H1 (cell line): Measurements from ENCODE around the gene SOST. TPM values are rescaled to one million over a fixed set of nuclear protein-coding genes. Genes with fewer than 3 reads are reported as not detected.

Source experiments
- CTCF ChIA-PET: fragments of 300-600 bp; sonication (Branson Sonifier 250); formaldehyde crosslinking; loops from one replicate; lab custom pipeline; 2021; ENCODE audit not compliant: partially characterized antibody; lab: Charles Lee
- POLR2A ChIA-PET: fragments of 300-600 bp; sonication (Branson Sonifier 250); formaldehyde crosslinking; loops from one replicate; lab custom pipeline; 2021; ENCODE audit warnings: inconsistent platforms; ENCODE audit not compliant: partially characterized antibody; lab: Charles Lee
- DNase-seq, 2 experiments: peaks; one replicate each; pipeline versions ENCODE4 v3.0.0 to v3.0.0-alpha.2; 2010 to 2022; ENCODE audit warnings: low spot score in 2 of 2, low read depth in 1 of 2, mixed read lengths in 1 of 2
- FAIRE-seq: peaks from 2 replicates; lab custom pipeline; 2011; peaks lifted over from hg19 to GRCh38; lab: Jason Lieb, UNC
- H2AFZ ChIP-seq: 2 replicates; pipeline ENCODE4 v1.8.1; 2012; ENCODE audit warnings: low read length, inconsistent platforms
- H2AK5ac ChIP-seq: 2 replicates; pipeline ENCODE4 v1.6.1; 2013; ENCODE audit warnings: low read depth, low read length
- H2BK120ac ChIP-seq: replicated peaks from 2 replicates; pipeline ENCODE3; 2013; ENCODE audit warnings: low read depth, low read length, inconsistent platforms
- H2BK12ac ChIP-seq: 2 replicates; pipeline ENCODE4 v1.6.1; 2013; ENCODE audit warnings: low read depth, low read length
- H2BK15ac ChIP-seq: 2 replicates; pipeline ENCODE4 v1.6.1; 2013; ENCODE audit warnings: low read length
- H2BK20ac ChIP-seq: 2 replicates; pipeline ENCODE4 v1.6.1; 2013; ENCODE audit warnings: low read length
- H2BK5ac ChIP-seq: 2 replicates; pipeline ENCODE4 v1.6.1; 2013; ENCODE audit warnings: low read depth, low read length
- H3K14ac ChIP-seq: 2 replicates; pipeline ENCODE4 v1.6.1; 2013; ENCODE audit warnings: inconsistent platforms; ENCODE audit not compliant: insufficient read length
- H3K18ac ChIP-seq: 2 replicates; pipeline ENCODE4 v1.6.1; 2013; ENCODE audit warnings: low read length; ENCODE audit errors: extremely low read depth
- H3K23ac ChIP-seq: 2 replicates; pipeline ENCODE4 v1.6.1; 2013; ENCODE audit warnings: inconsistent platforms; ENCODE audit not compliant: insufficient read length
- H3K23me2 ChIP-seq: 2 replicates; pipeline ENCODE4 v1.6.1; 2013; ENCODE audit warnings: low read depth, low read length
- H3K27ac ChIP-seq: 2 replicates; pipeline ENCODE4 v1.6.1; 2011; ENCODE audit warnings: low read depth, low read length, inconsistent platforms
- H3K27me3 ChIP-seq, 4 experiments: replicated peaks in 1 of 4; 1 replicate in 1 of 4; 2 replicates in 3 of 4; pipeline versions ENCODE4 v1.6.1 to v1.8.1; 2011 to 2013; ENCODE audit warnings: low read length in 3 of 4, mild to moderate bottlenecking in 3 of 4, inconsistent platforms in 2 of 4, mixed read lengths in 2 of 4, moderate library complexity in 1 of 4; ENCODE audit not compliant: control insufficient read depth in 3 of 4, insufficient read depth in 3 of 4; ENCODE audit errors: extremely low read depth in 1 of 4
- H3K36me3 ChIP-seq, 4 experiments: 2 replicates each; pipeline versions ENCODE4 v1.6.1 to v1.8.1; 2011 to 2013; ENCODE audit warnings: mild to moderate bottlenecking in 4 of 4, low read length in 3 of 4, moderate library complexity in 2 of 4, control low read depth in 1 of 4, inconsistent platforms in 1 of 4; ENCODE audit not compliant: insufficient read depth in 4 of 4, control insufficient read depth in 2 of 4
- H3K4ac ChIP-seq: replicated peaks from 2 replicates; pipeline ENCODE3; 2013; ENCODE audit warnings: low read length, low read depth, mixed read lengths, inconsistent platforms; ENCODE audit not compliant: insufficient read length
- H3K4me1 ChIP-seq, 4 experiments: replicated peaks in 1 of 4; 1 replicate in 1 of 4; 2 replicates in 3 of 4; pipeline versions ENCODE4 v1.6.1 to v1.8.1; 2011 to 2013; ENCODE audit warnings: low read length in 3 of 4, inconsistent platforms in 2 of 4, mixed read lengths in 1 of 4; ENCODE audit not compliant: insufficient read depth in 4 of 4, control insufficient read depth in 3 of 4
- H3K4me2 ChIP-seq, 2 experiments: 2 replicates each; pipeline versions ENCODE4 v1.6.1 to v1.8.1; 2011 to 2013; ENCODE audit warnings: low read depth in 2 of 2, low read length in 2 of 2, control low read depth in 1 of 2, inconsistent platforms in 1 of 2, mild to moderate bottlenecking in 1 of 2; ENCODE audit not compliant: insufficient read depth in 1 of 2
- H3K4me3 ChIP-seq, 4 experiments: fragments of 200-600, 300-600 bp in 1 of 4; sonication (generic), shearing (Covaris generic), sonication (Bioruptor Twin) in 1 of 4; 2 replicates each; pipeline versions ENCODE4 v1.5.1 to v1.8.1; 2011 to 2016; ENCODE audit warnings: low read length in 4 of 4, low read depth in 3 of 4, control low read depth in 2 of 4, inconsistent platforms in 2 of 4, mild to moderate bottlenecking in 2 of 4, mixed read lengths in 1 of 4, moderate library complexity in 1 of 4; ENCODE audit not compliant: insufficient read depth in 2 of 4; ENCODE audit errors: extremely low read depth in 1 of 4
- H3K56ac ChIP-seq: replicated peaks from 2 replicates; pipeline ENCODE3; 2013; ENCODE audit warnings: low read depth, mild to moderate bottlenecking, mixed read lengths, low read length, inconsistent platforms; ENCODE audit not compliant: insufficient read length
- H3K79me1 ChIP-seq: 2 replicates; pipeline ENCODE4 v1.6.1; 2013; ENCODE audit warnings: low read depth, low read length, control low read depth
- H3K79me2 ChIP-seq, 2 experiments: 2 replicates each; pipeline versions ENCODE4 v1.6.1 to v1.8.1; 2012 to 2013; ENCODE audit warnings: low read length in 2 of 2, mild to moderate bottlenecking in 2 of 2, inconsistent platforms in 1 of 2; ENCODE audit not compliant: insufficient read depth in 2 of 2, control insufficient read depth in 1 of 2
- H3K9ac ChIP-seq, 4 experiments: replicated peaks in 1 of 4; 1 replicate in 1 of 4; 2 replicates in 3 of 4; pipeline versions ENCODE4 v1.6.1 to v1.8.1; 2011 to 2013; ENCODE audit warnings: low read depth in 3 of 4, low read length in 3 of 4, control low read depth in 2 of 4, mild to moderate bottlenecking in 2 of 4, moderate library complexity in 2 of 4, inconsistent platforms in 1 of 4; ENCODE audit errors: extremely low read depth in 1 of 4
- H3K9me3 ChIP-seq, 2 experiments: 2 replicates each; pipeline versions ENCODE4 v1.6.1 to v1.8.1; 2012 to 2013; ENCODE audit warnings: mild to moderate bottlenecking in 2 of 2, moderate library complexity in 2 of 2, control low read depth in 1 of 2, inconsistent platforms in 1 of 2, low read depth in 1 of 2, low read length in 1 of 2, mixed read lengths in 1 of 2; ENCODE audit not compliant: insufficient read depth in 2 of 2
- H4K20me1 ChIP-seq, 2 experiments: replicated peaks in 1 of 2; 2 replicates each; pipeline versions ENCODE3 to v1.8.1; 2011 to 2013; ENCODE audit warnings: inconsistent platforms in 2 of 2, low read length in 2 of 2, mild to moderate bottlenecking in 1 of 2; ENCODE audit not compliant: insufficient read depth in 2 of 2, control insufficient read depth in 1 of 2
- H4K5ac ChIP-seq: 2 replicates; pipeline ENCODE4 v1.6.1; 2013; ENCODE audit warnings: low read length, low read depth, mixed read lengths, inconsistent platforms; ENCODE audit not compliant: insufficient read length
- H4K8ac ChIP-seq: 2 replicates; pipeline ENCODE4 v1.8.0; 2013; ENCODE audit warnings: mild to moderate bottlenecking, moderate library complexity, low read length, inconsistent platforms; ENCODE audit not compliant: insufficient read depth; ENCODE audit errors: extremely low read depth
- H4K91ac ChIP-seq: replicated peaks from 2 replicates; pipeline ENCODE3; 2013; ENCODE audit warnings: low read length, mixed read lengths, inconsistent platforms; ENCODE audit not compliant: insufficient read length
- ASH2L ChIP-seq: fragments of 200-600, 300-600 bp; sonication (generic); IDR thresholded peaks from one replicate; pipeline ENCODE4 v1.7.1; 2017; ENCODE audit warnings: low read length
- BACH1 ChIP-seq: IDR thresholded peaks from 2 replicates; pipeline ENCODE4 v1.6.1; 2012; ENCODE audit warnings: low read length, improper control_type of control experiment
- BCL11A ChIP-seq, 2 experiments: IDR thresholded peaks; one replicate each; pipeline ENCODE4 v1.6.1; 2011; ENCODE audit warnings: low read depth in 2 of 2, low read length in 2 of 2, mild to moderate bottlenecking in 2 of 2
- EGR1 ChIP-seq: IDR thresholded peaks from 2 replicates; pipeline ENCODE4 v1.6.1; 2011; ENCODE audit warnings: low read depth, low read length, borderline replicate concordance
- JUND ChIP-seq: IDR thresholded peaks from 2 replicates; pipeline ENCODE4 v1.6.1; 2011; ENCODE audit warnings: mild to moderate bottlenecking, improper control_type of control experiment, low read length
- WGBS, 2 experiments: shearing (Covaris generic) in 1 of 2; methylation state at CpG; one replicate each; pipeline versions ENCODE4 v1.1.6 to v1.1.7; 2013 to 2015; ENCODE audit warnings: low lambda C conversion rate in 2 of 2, mixed read lengths in 2 of 2, inconsistent platforms in 1 of 2, low coverage in 1 of 2, missing lambda C conversion rate in 1 of 2; ENCODE audit not compliant: insufficient replicate concordance in 2 of 2, insufficient coverage in 1 of 2, insufficient read length in 1 of 2; ENCODE audit errors: extremely low coverage in 1 of 2, missing lambda C conversion rate in 1 of 2; 5-methylcytosine and 5-hydroxymethylcytosine counted together
- polyA plus RNA-seq, 7 experiments: library from polyadenylated mRNA; depleted of rRNA in 3 of 7; stranded (reverse) in 5 of 7; unstranded in 2 of 7; fragments of >200 nt in 5 of 7; fragments of 200-250 nt in 2 of 7; gene quantifications; 1 replicate in 5 of 7; 2 replicates in 1 of 7; 4 replicates in 1 of 7; pipeline versions ENCODE4 v1.2.1 to v1.2.3, GENCODE V29; 2011 to 2013; ENCODE audit warnings: missing spikeins in 2 of 7, mixed read lengths in 2 of 7
- total RNA-seq: library from RNA; stranded (reverse); fragmentation: NEBNext Ultra II Directional; extraction: Animal tissue kit (Norgen Biotek cat#: 25700); gene quantifications from 2 replicates; pipeline ENCODE4 v1.2.1, GENCODE V29; 2021

Gene SOST
- total and polyA plus RNA-seq, 2 of the 8 experiments (the other 6 are each of a cell fraction or from before 2014, with no cell fraction given) = 0.08 TPM; not detected in 1

DNA sequence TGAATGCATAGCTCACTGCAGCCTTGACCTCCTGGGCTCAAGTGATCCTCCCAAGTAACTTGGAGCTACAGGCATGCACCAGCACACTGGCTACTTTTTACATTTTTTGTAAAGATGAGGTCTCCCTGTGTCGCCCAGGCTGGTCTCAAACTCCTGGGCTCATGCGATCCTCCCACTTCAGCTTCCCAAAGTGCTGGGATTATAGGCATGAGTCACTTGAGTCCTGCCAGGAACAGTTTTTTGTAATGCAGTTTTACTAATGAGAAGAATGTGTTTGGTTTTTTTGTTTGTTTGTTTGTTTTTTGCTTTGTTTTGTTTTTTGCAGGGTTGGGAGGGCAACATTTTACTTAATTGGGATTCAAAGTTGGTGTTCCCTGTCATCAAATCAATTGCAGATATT, 22.2 kb downstream of the SOST start:
- Histone ChIP-seq H2AK5ac (no peak overlapping the region), H3K4ac (no peak overlapping the region), H3K23ac (no peak overlapping the region), H4K20me1 (no peaks in the 10 kb centered on the region), H3K79me2 (no peaks in the 10 kb centered on the region), H2AFZ (no peak overlapping the region), H2BK20ac (no peak overlapping the region), H3K9me3 (peaks cover 14 to 22% of the 10 kb centered on the region in 2 experiments; a peak in 3 of 4 replicates), H3K36me3 (no peaks in the 10 kb centered on the region), H3K23me2 (no peaks in the 10 kb centered on the region), H3K18ac (no peak overlapping the region; the same call in 1 of the 2 replicates), H4K91ac (no peak overlapping the region), H3K4me2 (no peak overlapping the region), H2BK5ac (no peak overlapping the region), H3K4me3 (no peak overlapping the region), H3K79me1 (no peaks in the 10 kb centered on the region; the same call in 1 of the 2 replicates), H3K27me3 (no peaks in the 10 kb centered on the region), H2BK120ac (no peak overlapping the region)
- 47% methylated on average over 2 of the region's 2 CpGs; no CpG with 5 or more reads in 1 of the 2 experiments for WGBS, 2 experiments
- CTCF ChIA-PET = interaction anchor here (0.7 to 2.5 kb wide), 6 partner anchors 9 to 44 kb away, joined by 3 to 19 read pairs (median 3); no protein-coding TSS in a partner anchor
- POLR2A ChIA-PET = interaction anchor here (1.8 kb wide), 1 partner anchor 10 kb away, joined by 5 read pairs; no protein-coding TSS in a partner anchor
- DNase-seq = no peak
- no peak for TF ChIP-seq BCL11A (IDR thresholded peaks at IDR 0.05; ENCODE audit: low read depth in 2 of 2, low read length in 2 of 2)
- TF ChIP-seq EGR1 = no peak
- TF ChIP-seq ASH2L = no peak
- TF ChIP-seq JUND = peak; percentile 49; the same call in 1 of the 2 replicates
- TF ChIP-seq BACH1 = no peak
- TF ChIP-seq, all 59 proteins: peak for 1
- no peak overlapping the region for H3K9ac ChIP-seq
- no peak overlapping the region for H4K5ac ChIP-seq
- H3K56ac ChIP-seq = no peak overlapping the region
- no peak overlapping the region for H4K8ac ChIP-seq
- peaks cover 0 to 8% (median 2%) of the 10 kb centered on the region in 4 experiments; a peak in 3 of 7 replicates for H3K4me1 ChIP-seq
- no peak overlapping the region for H3K14ac ChIP-seq
- no peak overlapping the region for H2BK12ac ChIP-seq
- H3K27ac ChIP-seq = no peak overlapping the region
- H2BK15ac ChIP-seq = no peak overlapping the region
- no peak for FAIRE-seq
